NCI-H1092 (cell line): ENCODE measurements around the gene POLE2.
"Not testable (repeated sequence)": the region's sequence is repeated elsewhere in the genome, so short reads cannot be mapped to it uniquely, and the experiment has no call there.

ENCODE experiments used
- DNase-seq: peaks from one replicate; lab custom pipeline; 2025; lab: John Stamatoyannopoulos, UW

The POLE2 gene

DNA sequence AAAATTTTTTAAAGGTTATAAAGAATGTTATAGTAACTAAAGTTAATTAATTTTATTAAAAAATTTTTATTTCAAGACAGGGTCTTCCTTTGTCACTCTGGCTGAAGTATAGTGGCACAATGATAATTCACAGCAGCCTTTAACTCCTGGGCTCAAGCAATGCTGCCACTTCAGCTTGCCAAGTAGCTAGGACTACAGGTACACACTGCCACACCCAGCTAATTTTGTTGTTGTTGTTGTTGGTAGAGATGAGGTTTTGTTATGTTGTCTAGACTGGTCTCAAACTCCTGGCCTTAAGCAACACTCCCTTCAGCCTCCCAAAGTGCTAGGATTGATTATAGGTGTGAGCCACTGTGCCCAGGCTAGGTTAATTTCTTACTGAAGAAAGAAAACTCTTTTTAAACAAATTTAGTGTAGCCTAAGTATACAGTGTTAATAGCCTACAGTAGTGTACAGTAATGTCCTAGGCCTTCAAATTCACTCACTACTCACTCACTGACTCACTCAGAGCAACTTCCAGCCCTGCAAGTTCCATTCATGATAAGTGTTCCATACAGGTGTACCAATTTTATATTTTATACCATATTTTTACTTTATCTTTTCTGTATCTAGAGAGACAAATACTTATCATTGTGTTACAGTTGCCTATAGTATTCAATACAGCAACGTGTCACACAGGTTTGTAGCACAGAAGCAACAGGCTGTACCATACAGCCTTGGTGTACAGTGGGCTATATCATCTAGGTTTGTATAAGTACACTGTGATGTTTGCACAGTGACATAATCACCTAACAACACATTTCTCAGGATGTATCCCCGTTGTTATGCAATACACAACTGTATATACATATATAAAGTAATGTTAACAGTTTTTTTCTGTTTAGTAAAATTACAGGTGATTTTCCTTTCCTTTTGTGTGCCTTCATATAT, 28.2 kb downstream of the POLE2 start:
- no peak for DNase-seq

DNA sequence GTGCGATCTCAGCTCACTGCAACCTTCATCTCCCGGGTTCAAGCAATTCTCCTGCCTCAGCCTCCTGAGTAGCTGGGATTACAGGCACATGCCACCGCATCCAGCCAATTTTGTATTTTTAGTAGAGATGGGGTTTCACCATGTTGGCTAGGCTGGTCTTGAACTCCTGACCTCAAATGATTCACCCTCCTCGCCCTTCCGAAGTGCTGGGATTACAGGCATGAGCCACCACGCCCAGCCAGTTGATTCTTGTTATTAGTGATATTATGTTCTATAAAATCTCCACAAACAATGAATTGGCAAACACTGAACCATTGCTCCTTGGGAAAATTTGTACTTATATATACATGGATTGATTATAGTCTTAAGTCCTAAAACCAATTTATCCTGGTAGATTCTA, 30.5 kb downstream of the POLE2 start:
- not testable (repeated sequence) for DNase-seq

DNA sequence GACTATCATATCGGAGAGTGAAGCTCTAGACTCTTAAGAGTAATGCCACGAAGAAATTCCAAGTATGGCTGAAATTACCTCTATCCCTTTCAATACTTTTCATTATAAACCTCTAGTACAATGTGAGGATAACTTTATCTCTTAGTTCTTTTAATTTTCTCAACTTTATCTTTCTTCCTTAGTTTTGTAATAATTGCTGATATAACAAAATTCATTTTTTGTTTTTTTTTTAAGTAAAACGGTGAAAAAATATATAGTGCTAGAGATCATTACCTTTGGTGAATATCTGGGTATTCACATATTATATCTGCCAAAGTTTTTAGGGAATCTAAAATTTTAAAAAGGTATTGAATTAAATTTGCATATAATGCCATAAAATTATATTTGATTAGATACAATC, 33.5 kb downstream of the POLE2 start:
- no peak for DNase-seq

DNA sequence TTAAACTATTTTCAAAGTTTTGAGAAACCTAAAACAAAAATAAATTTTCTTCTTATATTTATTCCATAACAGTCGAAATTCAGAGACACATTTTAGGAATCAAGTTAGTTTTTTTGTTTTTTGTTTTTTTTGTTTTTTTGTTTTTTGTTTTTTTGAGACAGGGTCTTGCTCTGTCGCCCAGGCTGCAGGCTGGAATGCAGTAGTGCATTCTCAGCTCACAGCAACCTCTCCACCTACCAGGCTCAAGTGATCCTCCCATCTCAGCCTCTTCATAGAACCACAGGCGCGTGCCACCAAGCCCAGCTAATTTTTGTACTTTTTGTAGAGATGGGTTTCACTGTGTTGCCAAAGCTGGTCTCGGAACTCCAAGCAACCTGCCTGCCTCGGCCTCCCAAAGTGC, 34.5 kb downstream of the POLE2 start:
- DNase-seq = no peak

DNA sequence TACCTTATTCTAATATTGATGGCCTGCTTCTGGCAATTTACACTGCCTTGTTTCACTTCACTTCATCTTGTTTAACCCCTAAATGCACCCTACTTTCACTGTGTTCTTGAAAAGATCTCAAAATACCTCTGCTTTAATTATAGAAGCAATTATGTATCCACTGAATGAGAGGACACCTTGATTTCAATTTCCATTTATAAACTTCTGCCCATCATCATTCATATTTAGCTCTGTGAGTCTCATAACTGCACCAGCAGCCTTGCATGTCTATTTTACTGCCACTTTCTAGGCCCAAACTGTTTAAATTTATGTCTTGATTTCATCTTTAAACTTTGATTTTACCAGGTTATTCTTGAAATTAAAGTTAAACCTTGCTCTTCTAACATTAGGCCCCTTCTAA, 45.9 kb downstream of the POLE2 start:
- no peak for DNase-seq

DNA sequence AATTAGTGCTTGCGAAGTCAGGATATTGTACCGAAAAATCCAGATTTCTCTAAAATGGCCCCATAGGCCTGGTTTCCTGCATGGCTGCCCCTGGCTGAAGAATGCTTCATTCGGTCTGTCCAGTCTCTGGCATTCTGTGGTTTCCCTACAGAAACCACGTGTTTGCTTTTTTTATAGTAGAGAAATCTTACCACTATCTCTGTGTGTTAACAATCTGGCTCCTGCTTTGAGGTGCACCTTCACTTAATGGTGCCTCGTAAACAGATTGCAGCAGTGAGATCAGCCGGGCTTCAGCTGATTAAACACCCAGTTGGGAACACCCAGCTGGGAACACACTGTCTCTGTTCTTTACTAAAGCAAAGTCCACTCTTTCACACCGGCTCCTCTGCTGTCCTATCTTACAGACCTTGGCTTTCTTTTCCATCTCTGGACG, 46.3 kb downstream of the POLE2 start:
- DNase-seq = no peak

DNA sequence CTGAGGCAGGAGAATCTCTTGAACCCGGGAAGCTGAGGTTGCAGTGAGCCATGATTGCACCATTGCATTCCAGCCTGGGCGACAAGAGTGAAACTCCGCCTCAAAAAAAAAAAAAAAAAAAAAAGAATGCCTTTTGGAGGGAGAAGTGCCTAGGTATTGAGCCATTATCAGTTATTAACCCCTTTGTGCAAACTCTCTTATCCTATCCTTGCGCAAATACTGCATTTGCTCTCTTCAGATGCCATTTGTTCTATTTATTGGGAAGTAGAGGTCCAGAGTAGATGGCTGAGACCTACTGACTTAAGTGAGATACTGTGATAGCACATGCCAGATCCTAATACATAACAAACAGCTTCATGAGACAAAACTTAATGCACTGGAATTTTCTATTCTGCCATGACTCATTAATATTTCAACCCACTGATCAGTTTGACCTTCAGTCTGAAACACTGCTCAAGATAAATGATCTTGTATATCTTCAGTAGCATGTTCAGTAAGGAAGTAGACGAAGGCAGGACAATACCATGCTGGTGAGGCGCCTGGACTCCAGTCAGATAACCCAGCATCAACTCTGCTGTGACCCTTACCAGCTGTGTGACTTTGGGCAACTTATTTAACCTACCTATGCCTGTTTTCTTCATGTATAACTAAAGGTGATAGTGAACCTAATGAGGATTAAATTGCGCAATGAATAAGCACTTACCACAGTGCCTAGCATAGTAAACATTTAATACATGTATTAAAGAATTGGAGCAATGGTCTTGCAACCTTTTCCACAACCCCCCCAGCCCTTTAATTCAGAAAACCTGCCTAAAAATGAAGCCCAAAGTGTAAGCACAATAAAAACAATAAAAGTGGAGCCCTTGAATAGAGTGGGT, 47.2 kb downstream of the POLE2 start:
- no peak for DNase-seq

DNA sequence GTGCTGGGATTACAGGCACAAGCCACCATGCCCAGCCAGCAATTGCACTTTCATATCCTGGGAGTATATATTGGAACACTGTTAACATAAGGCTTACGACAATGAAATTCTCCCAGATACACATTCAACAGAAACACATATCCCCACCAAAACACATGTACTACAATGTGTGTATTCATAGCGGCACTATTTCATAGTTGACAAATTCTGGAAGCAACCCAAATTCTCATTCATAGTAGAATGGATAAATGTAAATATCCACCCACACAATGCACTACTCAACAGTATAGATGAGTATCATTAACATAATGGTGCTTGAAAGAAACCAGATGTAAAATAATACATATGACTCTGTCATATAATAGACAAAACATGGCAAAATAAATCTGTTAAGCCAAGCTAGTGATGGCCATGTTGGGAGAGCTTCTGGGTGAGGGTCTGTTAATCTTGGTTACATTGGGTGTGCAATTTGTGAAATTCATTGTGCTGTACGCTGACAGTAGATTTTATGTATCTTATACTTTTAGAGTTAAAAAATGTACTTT, 50.4 kb downstream of the POLE2 start:
- no peak for DNase-seq

DNA sequence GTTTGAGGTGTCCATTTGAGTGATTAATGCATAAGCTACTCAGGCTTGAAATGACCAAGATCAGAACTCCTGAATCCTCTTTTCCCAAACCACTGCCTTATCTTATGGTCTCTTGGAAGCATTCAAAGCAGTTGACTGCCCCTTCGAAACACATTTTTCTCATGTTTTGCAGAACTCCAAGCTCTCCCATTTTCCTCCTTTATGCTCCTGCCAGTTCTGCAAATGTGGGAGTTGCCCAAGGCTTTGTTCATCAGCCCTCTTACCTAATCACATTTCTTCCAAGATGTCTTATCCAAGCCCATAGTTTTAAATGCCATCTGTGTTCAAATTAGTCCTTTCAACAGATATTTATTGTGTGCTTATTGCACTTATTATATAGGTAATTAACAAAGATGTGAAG, 51.1 kb downstream of the POLE2 start:
- DNase-seq = no peak

DNA sequence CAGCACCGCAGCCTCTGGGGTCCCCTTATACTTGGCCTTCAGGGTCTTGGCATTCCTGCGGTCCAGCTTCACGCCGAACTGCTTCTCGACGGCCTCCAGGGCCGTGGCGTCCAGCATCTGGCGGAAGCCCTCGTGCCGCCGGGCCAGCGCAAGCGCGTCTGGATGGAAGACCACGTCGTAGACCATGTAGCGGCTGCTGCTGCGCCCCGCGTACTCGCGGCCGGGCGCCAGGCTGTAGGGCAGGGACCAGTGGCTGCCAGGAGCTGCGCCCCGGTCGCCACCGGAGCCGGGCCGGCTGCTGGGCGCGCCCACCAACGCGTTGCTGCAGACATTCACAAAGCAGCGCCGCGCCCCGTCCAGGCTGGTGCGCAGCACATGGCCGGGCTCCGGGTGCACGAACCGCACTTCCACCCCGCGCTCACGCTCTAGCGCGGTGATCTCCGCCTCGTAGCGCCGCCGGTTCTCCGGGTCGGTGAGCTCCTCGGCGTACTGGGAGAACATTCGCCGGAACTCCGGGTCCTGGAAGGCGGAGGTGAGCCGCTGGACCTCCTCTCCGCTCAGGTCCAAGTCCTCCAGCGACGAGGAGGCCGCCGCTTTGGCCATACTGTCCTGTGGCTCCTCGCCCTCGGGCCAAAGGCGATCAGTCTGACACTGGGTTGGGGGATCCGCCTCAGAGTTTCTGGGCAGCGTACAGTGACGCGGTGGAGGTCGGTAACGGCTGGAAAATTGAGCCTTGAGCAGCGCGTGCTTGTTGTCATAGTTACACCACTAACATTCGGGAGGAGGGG, 53.3 kb downstream of the POLE2 start, which contains the start of gene DNAAF2:
TSS of gene DNAAF2 (minus strand) at position 698 of the 788 bp plus-strand sequence. CDS start at position 603, 95 bp downstream.
- DNase-seq = peak; percentile 49

DNA sequence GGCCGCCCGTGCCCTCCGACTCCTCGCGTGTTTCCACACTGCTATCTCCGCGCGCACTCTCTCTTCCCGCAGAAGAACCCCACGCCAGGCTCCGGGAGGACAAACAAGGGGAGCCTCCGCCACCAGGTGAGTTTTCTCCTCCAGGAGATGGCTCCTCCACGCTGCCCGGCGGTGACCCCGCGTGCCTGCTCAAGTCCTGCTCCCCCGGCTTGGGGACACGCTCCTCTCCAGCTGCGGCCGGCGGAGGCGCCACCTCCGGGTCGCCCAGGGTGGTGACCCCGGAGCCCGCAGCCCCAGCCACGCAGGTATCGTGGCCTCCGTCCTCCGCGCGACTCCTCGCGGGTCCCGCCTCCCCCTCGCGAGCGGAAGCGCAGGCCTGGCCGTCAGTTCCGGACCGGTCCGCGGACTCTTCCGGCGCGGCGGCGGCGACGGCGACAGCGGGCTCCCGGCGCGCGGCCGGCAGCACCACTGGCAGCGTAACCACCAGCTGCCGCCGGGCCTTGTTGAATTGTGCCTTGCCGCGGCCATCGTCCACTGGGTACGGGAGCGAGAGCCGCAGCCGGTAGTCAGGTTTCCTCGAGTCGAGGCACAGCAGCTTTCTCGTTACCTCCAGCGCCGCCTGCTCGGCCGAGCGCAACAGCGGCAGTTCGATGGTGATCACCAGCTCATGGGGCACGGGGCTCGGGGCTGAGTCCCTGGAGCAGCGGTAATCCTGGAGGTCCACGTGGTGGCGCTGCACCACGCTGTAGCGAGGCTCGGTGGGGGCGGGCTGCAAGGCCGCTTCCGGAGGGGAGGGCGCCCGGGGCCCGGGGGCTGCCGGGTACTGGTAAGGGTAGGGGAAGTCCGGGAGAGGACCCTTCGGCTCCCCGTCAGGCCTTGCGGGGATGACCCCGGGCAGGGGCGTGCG, 54.1 kb downstream of the POLE2 start:
- DNase-seq = peak; percentile 96

DNA sequence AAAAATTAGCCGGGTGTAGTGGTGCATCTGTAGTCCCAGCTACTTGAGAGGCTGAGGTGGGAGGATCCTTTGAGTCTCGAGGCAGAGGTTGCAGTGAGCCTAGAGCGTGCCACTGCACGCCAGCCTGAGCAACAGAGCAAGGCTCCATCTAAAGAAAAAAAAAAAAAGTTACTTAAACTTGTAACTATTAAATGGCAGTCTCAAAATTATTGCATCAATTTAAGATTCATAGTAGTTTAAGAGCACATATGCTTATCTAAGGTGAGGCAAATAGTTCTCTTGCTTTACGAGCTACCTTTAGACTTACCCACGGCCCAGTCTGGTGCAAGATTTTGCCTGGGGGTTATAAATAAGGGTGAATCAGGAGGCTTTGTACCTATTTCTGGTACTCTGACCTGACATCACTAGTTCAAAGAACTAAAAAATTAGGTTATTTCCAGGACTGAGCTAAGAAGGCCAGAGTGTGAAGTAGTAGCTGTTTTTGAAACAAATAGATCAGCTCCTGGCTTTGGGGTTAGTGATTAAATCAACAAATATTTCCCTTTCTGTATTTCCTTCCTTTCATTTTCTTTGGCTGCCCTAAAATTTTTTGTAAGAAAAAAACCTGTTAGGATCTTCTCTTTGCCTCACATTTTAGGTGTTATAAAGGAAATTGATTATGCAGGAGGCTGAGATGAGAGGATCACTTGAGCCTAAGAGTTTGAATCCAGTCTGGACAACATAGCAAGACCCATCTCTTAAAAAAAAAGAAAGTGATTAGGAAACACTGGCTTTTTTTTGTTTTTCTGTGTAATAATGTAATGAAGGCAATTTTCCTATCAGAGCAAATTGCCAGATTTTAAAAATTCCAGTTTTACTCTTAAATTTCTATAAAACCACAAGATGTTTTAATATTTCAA, 63.8 kb downstream of the POLE2 start:
- no peak for DNase-seq

DNA sequence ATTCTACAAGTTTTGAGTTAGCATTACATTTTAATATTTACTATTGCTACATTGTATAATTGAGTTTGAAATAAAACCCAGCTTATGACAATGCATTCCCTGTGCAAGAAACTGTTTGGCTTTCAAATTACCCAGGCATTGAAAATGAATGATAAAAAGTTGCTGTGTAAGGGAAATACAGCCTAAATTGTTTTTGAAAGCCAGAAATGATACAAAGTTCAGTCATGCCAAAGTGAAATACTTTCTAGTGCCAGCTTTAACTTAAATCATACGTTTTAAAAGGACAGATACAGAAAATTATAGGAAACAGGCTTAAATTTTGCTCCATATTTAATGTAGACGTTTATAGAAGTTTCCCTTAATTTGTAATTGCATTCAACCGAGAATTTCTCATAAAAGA, 64.6 kb downstream of the POLE2 start:
- DNase-seq = no peak

DNA sequence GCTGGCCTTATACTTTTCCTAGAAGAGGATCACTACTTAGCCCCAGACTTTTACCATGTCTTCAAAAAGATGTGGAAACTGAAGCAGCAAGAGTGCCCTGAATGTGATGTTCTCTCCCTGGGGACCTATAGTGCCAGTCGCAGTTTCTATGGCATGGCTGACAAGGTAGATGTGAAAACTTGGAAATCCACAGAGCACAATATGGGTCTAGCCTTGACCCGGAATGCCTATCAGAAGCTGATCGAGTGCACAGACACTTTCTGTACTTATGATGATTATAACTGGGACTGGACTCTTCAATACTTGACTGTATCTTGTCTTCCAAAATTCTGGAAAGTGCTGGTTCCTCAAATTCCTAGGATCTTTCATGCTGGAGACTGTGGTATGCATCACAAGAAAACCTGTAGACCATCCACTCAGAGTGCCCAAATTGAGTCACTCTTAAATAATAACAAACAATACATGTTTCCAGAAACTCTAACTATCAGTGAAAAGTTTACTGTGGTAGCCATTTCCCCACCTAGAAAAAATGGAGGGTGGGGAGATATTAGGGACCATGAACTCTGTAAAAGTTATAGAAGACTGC, 65.9 kb downstream of the POLE2 start:
- DNase-seq = no peak

DNA sequence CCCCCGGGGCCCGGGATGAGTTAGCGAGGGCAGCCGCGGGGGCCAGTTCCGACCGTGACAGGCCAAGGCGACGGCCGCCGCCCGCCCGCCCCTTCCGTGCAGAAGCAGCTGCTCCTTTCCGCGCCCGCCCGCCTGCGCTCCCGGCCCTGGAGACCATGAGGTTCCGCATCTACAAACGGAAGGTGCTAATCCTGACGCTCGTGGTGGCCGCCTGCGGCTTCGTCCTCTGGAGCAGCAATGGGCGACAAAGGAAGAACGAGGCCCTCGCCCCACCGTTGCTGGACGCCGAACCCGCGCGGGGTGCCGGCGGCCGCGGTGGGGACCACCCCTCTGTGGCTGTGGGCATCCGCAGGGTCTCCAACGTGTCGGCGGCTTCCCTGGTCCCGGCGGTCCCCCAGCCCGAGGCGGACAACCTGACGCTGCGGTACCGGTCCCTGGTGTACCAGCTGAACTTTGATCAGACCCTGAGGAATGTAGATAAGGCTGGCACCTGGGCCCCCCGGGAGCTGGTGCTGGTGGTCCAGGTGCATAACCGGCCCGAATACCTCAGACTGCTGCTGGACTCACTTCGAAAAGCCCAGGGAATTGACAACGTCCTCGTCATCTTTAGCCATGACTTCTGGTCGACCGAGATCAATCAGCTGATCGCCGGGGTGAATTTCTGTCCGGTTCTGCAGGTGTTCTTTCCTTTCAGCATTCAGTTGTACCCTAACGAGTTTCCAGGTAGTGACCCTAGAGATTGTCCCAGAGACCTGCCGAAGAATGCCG, 66.7 kb downstream of the POLE2 start:
- peak; percentile 72 for DNase-seq

DNA sequence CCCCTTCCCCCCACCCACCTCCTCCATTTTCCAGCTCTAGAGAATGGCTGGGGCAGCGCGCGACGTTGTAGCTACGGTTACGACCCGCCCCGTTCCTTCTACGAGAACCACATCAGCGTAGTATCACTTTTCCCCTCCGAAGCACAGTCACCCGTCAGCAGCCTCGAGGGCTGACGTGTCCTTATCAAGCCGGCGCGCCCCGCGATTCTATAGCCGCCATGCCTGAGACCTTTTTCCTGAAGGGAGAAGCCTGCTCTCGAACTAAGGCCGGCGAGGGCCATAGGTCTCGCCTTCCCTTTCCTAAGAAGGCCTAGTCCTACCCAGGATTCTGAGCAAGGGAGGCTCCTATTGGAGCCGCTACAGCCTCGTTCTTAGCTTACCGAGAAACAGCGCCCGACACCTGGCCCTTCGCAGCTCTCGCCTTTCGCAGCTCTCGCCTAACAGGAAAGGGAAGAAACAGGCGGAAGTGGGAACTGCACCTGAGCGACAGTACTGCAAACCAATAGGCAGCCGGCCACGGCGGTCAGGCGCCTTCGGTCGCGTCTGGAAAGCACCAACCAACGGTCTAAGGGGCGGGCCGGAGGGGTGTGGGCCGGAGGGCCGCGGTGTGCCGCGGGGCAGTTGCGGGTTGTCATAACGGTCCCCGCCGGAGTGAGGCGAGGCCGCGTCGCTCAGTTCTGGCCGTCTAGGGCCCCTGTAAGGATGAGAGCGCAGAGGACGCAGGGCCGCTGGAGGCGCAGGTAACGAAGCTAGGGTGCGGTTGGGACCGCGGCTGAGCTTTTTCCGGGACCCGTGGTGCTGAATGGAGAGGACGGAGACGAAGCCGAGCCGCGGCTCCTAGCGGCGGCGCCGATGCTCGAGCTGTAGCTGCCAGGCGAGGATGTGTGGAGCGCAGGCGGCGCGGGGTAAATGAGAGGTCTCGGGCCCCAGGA, 67.6 kb downstream of the POLE2 start, which contains the start of the genes MGAT2 and RPL36AL:
TSS of gene MGAT2 (plus strand) at position 618 of the 932 bp plus-strand sequence. CDS start 470 bp downstream, outside the sequence.
TSS of gene RPL36AL (minus strand) at position 445 of the 932 bp plus-strand sequence. CDS start 1,522 bp downstream, outside the sequence.
- DNase-seq = peak; percentile 98

DNA sequence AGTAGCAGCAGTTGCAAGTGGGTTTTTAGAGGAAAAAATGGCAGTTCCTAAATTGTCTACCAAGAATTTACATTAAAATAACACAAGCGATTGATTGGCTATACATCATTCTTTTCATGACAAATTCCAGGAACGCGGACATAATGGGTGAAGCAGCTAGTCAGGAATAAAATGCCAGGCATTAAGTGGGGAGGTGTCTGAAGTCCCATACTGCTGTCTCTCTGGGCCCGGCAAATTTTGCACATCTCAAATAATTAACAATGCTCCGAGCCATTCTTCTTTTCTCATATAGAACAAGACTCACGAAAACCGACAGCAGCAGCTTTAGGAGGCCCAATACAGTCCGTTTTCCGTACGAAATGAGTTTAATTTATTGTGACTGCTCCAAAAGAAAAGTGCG, 68.3 kb downstream of the POLE2 start:
- no peak for DNase-seq
